HG03520 (cell line): ENCODE measurements around the gene BANF1.
A peak's percentile ranks its signal among the peaks of the same experiment; 100 is the strongest.
"Not testable (repeated sequence)": the region's sequence is repeated elsewhere in the genome, so short reads cannot be mapped to it uniquely, and the experiment has no call there.

ENCODE experiments used
- ATAC-seq: cut with Tn5 transposase; IDR thresholded peaks from one replicate; pipeline ENCODE4 v1.9.1; 2021; ENCODE audit warnings: mild to moderate bottlenecking, moderate library complexity; ENCODE audit not compliant: unreplicated experiment

BANF1 gene

GRCh38 chr11:65978391-65979238 is 23.7 kb upstream of the BANF1 start:
- ATAC-seq = no peak

DNA sequence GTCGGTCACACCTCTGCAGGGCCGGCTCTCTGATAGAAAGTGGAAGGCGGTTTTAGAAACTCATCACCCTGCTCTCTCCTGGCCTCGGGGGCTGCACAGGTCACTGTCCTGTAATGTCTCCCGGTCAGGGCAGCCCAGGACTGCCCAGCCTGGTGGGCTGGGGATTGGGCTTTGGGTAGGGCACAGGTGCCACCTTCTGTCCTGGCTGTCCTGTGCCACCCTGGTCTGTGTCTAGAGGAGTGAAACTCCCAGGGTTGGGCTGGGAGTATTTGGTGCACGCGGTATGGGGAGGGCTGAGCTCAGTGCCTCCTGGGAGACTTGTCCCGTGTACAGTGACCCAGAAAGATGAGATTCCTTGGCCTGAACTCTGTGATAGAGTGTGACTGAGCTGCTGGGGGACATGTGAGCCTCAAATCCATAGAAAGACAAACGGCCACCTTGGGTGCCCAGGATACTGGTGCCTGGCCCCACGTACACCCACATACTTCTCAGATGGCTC is 23.0 kb upstream of the BANF1 start:
- no peak for ATAC-seq

- no peak for ATAC-seq
These were observed 21.1 kb upstream of the BANF1 start for GRCh38 chr11:65981101-65981740.

GRCh38 chr11:65981972-65982823 is 20.1 kb upstream of the BANF1 start:
- ATAC-seq = no peak

DNA sequence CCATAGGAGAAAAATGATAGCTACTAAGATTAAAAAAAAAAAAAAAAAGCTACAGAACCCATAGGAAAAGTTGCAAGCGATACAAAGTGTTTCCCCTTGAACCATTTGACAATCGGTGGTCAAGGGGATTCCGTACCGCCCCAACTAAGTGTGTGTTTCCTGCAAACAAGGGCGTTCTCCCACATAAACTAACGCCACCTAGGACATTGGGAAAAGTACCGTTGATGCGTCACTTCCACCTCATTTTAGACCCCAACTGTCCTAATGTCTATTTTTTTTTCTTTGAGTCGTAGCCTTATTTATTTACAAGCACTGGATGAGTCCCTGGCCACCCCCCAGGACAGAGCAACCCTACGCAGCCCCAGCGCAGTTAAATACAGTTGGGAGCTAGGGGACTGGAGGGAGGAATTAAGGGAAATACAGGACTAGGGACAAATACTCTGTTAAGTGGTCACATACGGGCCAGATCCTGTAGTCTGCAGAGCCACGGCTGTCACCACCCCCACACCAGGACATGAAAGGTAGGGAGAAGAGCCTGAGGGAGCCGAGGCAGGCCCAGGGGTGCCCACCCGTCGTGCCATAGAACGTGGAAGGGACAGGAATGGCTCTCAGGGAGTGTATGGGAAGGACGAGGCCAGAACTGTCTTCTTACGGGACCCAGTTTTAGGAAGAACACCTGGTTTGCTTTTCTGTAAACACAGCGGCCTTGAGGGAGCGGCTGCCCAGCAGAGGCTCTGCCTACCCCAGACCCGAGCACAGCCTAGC is 19.3 kb upstream of the BANF1 start:
- no peak for ATAC-seq

DNA sequence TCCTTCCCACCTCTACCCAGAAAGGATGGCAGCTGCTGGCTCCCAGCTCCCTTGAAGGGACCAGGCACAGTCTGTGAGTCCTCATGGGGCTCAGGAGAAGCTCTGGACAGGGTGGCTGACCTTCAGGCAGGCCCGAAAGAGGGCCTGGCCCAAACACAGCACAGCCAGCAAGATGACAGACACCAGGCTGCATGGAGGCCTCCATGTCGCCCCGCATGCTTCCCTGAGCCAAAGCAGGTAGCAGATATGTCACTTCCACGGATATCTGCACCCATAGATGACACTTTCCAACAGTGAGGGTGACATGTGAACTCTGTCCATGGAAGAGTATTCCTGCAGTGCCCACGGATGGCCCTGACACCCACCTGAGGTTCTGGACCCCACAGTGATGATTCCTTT is 18.7 kb upstream of the BANF1 start:
- ATAC-seq = no peak

DNA sequence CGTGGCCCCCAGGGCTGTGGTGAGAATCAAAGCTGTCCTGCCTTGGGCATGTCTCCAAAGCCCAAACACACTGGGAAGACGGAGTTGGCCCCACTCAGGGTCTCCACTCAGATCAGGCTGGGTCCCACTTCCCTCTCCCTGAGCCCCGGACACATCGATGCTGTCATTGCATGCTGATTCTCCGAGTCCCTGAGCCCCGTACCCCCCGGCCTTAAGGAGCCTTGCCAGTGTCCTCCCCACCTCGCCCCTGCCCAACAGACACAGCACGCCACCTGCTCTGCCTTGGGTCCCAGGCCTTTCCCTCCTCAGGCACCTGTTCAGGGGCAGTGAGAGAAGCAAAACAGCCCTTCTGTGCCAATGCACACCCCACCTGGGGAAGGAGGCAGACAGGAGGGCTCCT is 15.0 kb upstream of the BANF1 start:
- ATAC-seq = no peak

- ATAC-seq = peak; percentile 90
These were observed 13.3 kb upstream of the BANF1 start for GRCh38 chr11:65988791-65989592.

GRCh38 chr11:65992056-65992455 is 10.2 kb upstream of the BANF1 start:
- no peak for ATAC-seq

DNA sequence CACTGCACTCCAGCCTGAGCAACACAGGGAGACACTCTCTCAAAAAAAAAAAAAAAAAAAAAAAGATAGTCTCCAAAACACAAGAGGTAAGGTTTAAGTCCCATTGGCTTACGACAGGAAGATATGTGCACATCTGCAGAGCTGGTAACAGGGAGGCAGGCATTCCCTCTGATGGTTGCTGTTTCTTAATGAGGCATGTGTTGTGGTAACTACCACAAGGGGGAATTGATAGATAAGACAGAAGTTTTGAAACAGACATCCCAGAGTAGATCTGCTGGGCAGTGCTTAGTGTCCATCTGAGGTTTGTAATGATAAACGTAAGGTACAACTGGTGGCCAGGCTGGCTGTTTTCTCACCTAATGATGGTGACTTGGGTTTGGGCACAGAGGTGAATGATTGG is 5.0 kb upstream of the BANF1 start:
- ATAC-seq = no peak

DNA sequence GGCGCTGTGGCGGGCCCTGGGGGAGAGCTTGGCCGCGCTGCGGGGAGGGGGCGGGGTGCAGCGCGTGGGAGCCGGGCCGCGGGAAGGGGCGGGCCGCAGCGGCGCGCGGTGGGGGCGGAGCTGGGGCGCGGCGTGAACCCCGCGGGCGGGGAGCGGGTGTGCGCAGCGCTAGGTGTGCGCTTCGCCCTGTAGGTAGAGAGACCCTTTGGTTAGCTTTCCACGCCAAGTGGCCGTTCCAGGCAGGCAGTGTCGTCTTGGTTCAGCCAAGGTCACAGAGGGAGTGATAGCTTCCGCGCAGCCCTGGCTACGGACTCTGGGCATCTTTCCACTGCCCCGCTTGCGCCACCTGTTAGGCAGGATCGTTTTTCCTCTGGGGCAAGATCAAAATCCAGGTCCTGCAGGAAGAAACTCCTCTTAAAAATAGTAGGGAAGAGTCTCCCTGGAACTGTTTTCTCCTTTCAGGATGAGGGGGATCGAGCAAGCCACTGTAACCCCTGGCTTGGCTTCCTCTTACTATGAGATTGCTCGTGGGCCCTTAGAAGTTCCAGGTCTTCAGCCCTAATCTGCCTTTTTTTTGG is 434 bp downstream of the BANF1 start:
- ATAC-seq = peak; percentile 38

DNA sequence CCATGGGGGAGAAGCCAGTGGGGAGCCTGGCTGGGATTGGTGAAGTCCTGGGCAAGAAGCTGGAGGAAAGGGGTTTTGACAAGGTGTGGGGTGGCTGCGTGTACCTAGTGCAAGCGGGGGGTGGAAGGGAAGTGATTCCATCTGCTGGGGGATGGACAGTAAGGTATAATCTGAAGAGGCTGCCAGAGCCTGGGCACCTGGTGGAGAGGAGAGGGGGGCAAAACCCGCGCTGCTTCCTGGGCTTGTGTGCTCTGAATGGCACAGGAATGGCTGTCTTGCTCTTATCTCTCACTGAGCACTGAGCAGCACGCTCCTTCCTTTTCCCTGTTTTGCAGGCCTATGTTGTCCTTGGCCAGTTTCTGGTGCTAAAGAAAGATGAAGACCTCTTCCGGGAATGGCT is 988 bp downstream of the BANF1 start:
- no peak for ATAC-seq

DNA sequence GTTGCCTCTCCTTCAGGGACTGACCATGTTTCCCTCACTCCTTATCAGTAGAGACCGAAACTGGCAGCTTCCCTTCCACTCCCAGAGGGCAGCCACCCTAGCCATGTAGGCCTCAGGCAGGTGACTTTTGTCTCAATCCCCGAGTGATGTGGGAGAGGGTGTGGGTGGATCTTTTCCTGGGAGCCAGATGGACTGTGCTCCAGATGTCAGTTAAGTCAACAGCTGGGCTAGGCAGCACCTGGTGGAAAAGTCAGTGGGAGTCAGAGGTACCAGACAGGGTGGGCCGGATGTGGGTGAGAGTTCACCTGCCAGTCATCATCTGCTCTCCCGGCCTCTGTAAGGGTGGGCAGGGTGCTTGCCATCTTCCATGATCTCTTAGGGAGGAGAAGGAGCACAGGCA is 1.9 kb downstream of the BANF1 start:
- no peak for ATAC-seq

DNA sequence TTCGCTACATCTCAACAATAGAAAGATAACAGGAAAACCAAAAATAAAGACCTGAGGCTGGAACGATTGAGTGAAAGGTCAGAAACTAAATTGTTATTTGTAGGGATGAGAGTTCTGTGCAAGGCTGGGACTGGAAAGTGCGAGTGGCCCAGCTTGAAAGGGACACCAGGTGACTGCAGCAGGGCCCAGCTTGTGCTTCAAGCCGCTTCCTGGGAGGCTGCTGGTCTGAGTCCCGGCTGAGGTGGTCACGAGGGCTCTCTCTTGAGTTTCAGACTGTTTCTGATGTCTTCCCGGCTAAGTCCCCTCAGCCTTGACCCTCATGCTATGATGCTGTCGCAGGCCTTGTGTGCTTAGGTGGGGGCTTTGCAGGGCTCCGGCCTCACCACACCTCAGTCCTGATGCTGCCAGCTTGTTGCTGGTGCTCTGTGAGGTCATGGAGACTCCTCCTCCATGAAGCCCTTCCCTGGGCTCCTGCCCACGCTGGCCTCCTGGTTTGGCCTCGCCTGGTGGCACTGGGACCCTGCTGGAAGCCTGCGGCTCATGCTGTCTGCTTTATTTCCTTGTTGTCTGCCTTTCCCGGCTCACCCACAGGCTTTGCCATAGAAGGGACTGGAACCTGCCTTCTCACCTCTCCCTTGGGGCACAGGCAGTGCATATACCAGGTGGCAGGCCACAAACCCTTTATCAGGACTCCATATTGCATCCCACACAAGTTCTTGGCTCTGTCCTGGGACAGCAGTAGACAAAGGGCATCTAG is 4.0 kb downstream of the BANF1 start:
- no peak for ATAC-seq

DNA sequence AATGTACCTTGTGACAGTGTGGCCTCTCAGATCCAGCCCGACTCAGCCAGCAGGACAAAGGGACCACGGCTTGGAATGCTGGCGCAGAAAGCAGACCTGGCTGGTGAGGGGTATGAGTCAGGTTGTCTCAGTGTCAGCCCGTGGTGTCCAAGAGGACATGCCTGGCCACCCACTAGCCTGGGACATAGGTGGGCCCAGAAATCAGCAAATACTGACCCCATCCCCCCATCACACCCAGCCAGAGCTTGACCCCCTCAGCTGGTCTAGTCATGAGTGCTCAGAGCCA is 4.5 kb downstream of the BANF1 start:
- ATAC-seq = no peak

- ATAC-seq = no peak
These were observed 4.9 kb downstream of the BANF1 start for GRCh38 chr11:66007201-66007634.

- no peak for ATAC-seq
These were observed 5.8 kb downstream of the BANF1 start for GRCh38 chr11:66008095-66008467.

DNA sequence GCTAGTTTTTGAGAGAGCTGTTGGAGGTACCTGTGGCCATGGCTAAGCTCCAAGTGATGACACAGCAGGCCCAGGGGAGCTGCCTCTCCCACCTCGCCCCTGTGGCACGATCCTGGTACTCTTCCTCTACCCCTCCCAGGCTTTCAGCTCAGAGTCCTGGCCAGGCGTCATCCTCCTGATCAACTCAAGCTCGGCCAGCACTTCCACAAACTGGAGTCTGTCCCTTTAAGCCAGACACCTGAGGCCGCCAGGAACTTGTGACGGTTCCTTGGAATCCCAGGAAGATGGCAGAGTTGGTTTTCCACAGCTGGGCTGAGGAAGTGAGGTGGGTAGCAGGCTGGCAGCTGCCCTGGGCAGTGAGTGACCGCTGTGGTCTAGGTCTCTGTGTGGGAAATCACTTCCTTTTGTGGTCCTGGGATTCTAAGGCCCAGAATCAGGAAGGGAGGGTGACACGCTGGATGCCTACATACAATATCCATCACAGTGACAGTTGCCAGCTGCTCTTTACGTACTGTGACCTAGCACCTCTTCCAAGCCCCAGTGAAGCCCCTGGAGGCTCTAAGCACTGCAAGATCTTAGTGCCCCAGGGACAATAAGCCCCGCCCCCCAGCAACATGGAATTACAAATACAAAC is 6.3 kb downstream of the BANF1 start:
- no peak for ATAC-seq

DNA sequence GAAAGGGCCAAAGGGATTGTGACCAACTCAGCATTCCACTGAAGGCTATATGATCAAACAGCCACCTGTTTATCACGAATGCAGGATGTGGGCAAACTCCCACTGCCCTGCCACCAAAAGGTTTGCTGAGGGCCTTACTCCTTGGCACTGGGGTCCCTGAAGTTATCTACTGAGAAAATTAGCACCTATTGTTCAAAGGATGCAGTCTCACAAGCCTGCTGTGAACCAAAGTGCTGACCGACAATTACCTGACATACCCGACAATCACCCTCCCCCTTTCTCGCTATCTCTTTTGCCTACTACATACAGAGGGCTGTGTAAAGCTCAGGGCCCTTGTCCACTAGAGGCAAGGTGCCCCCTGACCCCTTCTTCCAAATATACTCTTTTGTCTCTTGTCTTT is 7.7 kb downstream of the BANF1 start:
- not testable (repeated sequence) for ATAC-seq
